ENCODE measurements around the gene MATK.

- TF ChIP-seq BCL11A (tag by site-specific recombination; IDR thresholded peaks at IDR 0.05; ENCODE audit: low read depth) = no peak
- no peak for TF ChIP-seq PATZ1 (tag by site-specific recombination; IDR thresholded peaks at IDR 0.05)
- TF ChIP-seq PBX3 (CRISPR knock-in tag; IDR thresholded peaks at IDR 0.05) = no peak
- TF ChIP-seq, protein P1, sequence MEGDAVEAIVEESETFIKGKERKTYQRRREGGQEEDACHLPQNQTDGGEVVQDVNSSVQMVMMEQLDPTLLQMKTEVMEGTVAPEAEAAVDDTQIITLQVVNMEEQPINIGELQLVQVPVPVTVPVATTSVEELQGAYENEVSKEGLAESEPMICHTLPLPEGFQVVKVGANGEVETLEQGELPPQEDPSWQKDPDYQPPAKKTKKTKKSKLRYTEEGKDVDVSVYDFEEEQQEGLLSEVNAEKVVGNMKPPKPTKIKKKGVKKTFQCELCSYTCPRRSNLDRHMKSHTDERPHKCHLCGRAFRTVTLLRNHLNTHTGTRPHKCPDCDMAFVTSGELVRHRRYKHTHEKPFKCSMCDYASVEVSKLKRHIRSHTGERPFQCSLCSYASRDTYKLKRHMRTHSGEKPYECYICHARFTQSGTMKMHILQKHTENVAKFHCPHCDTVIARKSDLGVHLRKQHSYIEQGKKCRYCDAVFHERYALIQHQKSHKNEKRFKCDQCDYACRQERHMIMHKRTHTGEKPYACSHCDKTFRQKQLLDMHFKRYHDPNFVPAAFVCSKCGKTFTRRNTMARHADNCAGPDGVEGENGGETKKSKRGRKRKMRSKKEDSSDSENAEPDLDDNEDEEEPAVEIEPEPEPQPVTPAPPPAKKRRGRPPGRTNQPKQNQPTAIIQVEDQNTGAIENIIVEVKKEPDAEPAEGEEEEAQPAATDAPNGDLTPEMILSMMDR (tag by site-specific recombination; IDR thresholded peaks at IDR 0.05) = no peak
- no peak for TF ChIP-seq YY1 (tag by site-specific recombination; IDR thresholded peaks at IDR 0.05)
Observed at GRCh38 chr19:3768748-3769099, 17.5 kb downstream of the MATK start.

Measured in HEK293 (cell line).